Hematopoietic multipotent progenitor cell treated with erythropoietin and hydrocortisone succinate and interleukin-3 and kit ligand, for 8 days (in vitro differentiated cells): Measurements from ENCODE around the gene DTHD1.

Source experiments
- DNase-seq: peaks from one replicate; pipeline ENCODE4 v3.0.0-alpha.2; 2015

The DTHD1 gene

DNA sequence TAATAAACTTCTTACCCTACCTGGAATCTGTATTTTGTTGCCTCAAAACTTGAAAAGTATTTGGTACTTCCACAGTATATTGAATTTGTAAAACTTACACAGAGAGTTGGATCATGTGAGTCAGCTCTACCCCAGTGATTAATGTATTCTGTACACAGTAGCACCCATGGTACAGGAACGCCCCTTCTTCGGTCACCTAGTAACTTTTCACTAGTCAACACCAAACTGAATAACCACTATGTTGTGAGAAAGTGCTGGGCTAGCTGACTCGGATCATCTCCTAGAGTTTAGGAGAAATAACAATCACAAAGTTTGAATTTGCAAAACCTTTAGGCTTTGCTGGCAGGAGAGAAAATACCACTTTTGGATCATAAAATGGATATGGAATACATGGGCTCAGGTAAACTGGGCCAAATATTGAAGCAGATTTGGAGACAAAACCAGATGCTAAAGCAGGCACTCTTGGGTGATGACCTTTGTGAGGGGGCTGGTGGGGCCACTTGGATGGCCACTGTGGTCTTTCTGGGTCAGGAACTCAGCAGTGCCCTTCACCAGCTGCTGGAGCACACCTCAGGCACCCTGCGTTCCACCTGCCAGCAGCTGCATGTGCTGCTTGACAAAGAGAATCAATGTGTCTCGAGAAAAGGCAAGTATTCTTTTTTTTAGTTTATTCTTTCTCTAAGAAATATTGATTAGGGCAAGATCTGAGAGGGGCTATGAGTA, at the start of gene DTHD1:
Gene DTHD1, plus strand, starts transcription at position 233 of the 723 bp plus-strand sequence. Its CDS starts 143 bp downstream, at position 376.
- DNase-seq: no peak

- no peak for DNase-seq
Observed at GRCh38 chr4:36233567-36234266, 47.7 kb upstream of the DTHD1 start.

GRCh38 chr4:36235306-36235705, 46.1 kb upstream of the DTHD1 start:
- peak; percentile 73 for DNase-seq

DNA sequence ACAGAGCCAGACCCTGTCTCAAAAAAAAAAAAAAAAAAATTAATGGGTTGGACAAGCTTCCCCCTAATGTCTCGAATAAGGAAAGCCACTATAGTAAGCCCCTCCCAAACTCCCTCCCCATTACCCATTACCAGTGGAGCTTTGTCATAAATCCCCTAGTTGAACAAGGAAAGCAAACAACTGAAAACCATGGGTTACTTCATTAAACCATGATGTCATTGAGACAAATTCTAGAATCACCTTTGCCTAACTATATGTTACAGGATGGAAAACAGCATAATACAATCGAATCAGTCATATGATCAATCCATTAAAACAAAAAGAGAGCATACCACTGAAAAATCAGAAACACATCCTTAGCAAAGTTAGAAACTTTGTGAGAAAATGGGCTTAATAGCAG, 45.3 kb upstream of the DTHD1 start:
- no peak for DNase-seq

GRCh38 chr4:36237366-36238313, 43.8 kb upstream of the DTHD1 start:
- no peak for DNase-seq

DNA sequence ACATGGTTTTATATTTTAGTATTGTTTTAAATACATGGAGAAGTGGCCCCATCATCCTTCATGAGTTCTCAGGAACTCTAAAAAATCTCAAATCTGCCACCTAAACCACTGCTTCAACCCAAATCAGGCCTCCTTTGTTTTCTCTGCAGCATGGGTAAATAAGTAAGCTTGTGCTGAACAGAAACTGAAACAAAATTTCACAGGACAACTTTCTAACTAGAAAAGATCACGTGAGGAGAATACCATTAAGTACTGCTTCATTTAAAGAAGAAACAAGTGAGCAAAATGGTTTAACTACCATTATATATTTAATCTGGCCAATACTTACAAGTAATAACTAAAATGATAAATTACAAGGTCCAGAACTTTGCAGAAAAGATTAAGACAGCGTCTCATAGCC, 39.6 kb upstream of the DTHD1 start:
- peak; percentile 28 for DNase-seq

DNA sequence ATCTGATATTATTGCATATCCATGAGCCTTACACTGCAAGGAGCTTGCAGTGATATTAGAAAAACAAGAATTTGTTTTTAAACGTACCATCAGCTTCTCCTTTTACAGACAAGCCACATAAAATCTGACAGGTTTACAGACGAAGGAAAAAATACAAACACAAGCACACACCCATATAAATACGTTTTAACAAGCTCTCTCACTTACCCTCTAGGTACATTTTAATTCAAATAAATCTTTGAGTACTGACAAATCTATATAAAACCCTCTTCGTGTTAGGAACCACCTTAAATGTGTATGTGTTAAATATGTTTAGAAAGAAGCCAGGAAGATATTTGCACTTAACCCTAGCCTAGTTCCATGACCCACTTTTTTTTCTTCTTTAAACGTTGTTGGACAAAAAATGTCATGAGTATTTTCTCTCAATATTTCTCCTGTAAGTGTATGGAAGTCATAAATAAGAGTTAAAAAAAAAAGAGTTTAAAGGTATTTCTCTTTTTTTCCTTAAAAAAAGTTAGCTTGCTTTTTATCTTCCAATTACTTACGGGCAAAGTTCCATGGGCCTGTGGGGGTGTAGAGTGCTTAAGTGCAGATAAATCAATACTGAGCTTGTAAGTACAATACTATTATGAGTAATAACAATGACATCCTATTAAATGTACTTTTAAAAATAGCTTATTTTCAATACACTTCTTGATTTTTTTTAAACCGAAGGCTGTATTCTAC, 38.6 kb upstream of the DTHD1 start:
- DNase-seq: peak; percentile 10

- DNase-seq: peak; percentile 39
Observed at GRCh38 chr4:36243355-36244256, 37.8 kb upstream of the DTHD1 start.

DNA sequence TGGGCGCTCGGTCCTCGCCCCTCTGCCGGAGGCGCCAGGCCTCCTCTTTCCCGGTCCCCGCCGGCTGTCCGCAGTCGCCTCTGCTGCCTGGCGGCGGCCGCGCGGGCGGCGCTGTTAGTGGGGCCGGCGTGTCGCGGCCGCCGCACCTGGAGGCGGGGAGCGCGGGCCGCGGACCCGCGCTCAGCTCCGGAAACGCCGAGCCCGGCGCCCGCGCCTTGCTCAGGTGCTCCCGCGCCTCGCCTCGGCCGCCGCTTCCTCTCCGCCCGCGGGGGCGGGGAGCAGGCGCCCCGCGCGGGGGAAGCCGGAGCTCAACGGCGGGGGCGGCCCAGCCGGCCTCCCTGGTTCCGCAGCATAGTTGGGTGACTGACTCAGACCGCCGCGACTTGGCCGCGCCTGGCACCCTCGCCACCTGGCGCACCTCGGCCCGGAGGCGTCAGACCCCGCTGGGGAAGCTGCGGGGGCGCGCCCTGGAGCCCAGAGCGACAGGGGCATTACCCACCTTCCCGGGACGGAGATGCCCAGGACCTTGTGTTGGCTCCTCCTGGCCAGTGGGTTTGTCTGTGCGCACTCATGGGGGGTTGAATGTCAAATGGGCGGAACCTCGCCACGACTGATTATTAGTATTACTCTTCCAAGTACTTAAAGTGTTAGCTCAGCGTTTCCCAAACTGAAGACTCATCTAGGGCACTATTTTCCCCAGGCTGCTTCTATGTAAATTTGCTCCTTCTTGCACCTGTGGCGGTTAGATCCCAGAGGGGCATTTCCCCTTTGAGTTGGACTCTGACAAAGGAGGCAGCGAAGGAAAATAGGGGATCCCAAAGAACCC, 36.9 kb upstream of the DTHD1 start, which contains the start of gene ARAP2:
Gene ARAP2, minus strand, starts transcription at position 258 of the 826 bp plus-strand sequence. CDS start 15,028 bp downstream, outside the sequence.
- peak; percentile 44 for DNase-seq

DNA sequence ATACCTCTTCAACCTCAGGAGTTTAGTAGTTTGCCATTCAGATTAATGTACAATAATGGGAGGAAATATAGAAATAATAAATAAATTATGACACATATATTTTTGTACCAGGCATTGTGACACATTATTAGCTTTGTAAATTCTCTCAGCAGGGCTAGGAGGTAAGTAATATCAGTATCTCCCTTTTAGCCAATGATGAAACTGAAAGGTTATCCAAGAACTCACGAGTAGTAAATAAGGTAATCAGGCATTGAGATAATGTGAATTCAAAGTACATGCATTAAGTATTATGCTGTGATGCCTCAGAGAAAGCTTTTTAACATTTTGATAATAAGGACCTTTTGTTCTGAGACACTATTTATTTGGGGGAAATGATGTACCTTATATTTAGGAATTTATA, 31.8 kb upstream of the DTHD1 start:
- no peak for DNase-seq

DNA sequence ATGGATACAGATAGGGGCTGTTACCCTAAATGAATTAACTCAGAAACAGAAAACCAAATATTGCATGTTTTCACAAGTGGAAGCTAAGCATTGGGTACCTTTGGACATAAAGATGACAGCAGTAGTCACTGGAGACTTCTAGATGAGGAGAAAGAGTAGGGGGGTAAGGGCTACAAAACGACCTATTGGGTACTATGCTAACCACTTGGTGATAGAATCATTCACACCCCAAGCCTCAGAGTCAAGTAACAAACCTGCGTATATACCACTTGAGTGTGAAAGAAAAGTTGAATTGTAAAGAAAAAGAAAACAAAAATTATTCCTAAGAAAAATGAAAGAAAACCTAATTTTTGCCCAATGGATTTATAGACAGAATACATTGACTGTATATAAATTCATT, 29.4 kb upstream of the DTHD1 start:
- no peak for DNase-seq

DNA sequence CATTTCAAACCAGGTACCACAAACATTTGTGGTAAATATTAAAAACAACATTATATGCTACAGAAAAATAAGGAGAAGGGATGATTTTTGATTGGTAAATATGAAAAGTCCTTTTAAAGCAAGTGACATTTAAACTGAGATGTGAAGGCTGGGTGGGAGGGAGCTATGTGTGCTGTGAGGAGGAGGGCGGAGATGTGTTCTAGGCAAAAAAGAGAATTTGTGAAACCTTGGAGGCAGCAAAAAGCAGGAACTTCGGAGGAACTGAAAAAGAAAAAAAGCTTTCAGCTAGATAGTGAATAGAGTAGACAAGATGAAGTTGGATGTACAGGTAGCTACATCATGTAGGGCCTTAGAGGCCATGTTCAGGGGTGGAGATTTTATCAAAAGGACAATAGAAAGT, 27.0 kb upstream of the DTHD1 start:
- no peak for DNase-seq

GRCh38 chr4:36255577-36255976, 25.8 kb upstream of the DTHD1 start:
- no peak for DNase-seq

- no peak for DNase-seq
Observed at GRCh38 chr4:36256398-36256891, 25.0 kb upstream of the DTHD1 start.

- no peak for DNase-seq
Observed at GRCh38 chr4:36260731-36261130, 20.7 kb upstream of the DTHD1 start.

GRCh38 chr4:36264207-36264826, 17.1 kb upstream of the DTHD1 start:
- DNase-seq: no peak

DNA sequence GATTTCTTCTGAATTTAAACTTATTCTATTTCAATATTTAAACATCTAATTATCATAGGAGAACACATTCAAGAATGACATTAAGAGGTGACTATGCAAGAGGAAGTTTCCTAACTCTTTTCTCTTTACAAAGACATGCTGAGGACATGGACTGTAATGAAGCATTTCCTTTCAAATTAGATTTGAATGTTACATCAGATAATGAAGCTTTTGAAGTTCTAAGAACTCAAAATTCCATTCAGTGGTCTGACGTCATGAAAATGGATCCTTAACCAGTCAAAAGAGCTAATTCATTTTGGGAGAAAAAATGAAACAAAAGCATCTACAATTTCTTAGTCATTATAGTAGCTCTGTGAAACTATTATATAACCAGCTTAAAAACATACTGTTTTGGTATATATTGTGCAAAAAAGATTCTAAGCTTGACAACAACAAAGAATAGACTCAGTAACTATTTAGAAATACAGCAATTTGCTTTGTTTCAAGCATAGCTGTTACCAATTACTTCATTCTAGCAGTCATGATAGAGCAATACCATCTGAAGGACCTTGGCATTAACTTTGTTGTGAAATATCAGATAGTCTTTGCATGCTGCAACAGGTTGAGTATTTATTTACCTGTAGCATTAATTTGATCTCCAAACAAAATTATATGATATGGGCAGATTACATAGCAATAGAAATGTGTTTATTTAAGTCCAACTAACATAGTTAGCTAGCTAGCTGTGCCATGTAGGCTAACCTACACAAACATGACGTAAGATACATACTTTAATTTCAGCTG, 13.7 kb upstream of the DTHD1 start:
- DNase-seq: no peak

DNA sequence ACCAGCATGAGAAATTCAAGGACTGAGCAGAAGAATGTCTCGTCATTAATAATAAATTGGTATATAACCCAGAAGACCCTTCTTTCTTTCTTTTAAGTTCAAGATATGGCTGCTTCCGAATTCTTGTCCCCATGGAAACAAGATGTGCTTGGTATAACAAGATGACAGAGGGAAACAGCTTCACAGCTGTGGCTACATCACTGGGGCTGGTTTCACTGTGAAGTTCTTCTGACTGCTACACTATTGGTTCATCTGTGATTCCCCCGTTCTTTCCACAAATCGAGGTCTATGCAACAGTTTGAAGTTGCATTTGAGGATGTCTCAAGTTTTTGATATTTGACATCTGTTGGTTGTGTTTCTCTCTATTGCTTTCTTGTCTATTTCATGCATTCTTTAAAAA, 12.3 kb upstream of the DTHD1 start:
- DNase-seq: no peak
